HL-60/S4 treated with phorbol 12-myristate 13-acetate at 8.2 ng/mL for 4 days and 3 days (cell line): Measurements from ENCODE around the gene MYF6.

Experiments
- in situ Hi-C: fragments of 300-500 bp; cut with MboI; formaldehyde crosslinking; loops from 2 replicates; pipeline ENCODE4 v1.15.0; 2022; ENCODE audit warnings: low sequenced_read_pairs

MYF6 gene

GRCh38 chr12:80704420-80704819, 3.0 kb upstream of the MYF6 start:
- in situ Hi-C loops: no loop called here

GRCh38 chr12:80707830-80708258, 410 bp downstream of the MYF6 start:
- in situ Hi-C loops: no loop called here

DNA sequence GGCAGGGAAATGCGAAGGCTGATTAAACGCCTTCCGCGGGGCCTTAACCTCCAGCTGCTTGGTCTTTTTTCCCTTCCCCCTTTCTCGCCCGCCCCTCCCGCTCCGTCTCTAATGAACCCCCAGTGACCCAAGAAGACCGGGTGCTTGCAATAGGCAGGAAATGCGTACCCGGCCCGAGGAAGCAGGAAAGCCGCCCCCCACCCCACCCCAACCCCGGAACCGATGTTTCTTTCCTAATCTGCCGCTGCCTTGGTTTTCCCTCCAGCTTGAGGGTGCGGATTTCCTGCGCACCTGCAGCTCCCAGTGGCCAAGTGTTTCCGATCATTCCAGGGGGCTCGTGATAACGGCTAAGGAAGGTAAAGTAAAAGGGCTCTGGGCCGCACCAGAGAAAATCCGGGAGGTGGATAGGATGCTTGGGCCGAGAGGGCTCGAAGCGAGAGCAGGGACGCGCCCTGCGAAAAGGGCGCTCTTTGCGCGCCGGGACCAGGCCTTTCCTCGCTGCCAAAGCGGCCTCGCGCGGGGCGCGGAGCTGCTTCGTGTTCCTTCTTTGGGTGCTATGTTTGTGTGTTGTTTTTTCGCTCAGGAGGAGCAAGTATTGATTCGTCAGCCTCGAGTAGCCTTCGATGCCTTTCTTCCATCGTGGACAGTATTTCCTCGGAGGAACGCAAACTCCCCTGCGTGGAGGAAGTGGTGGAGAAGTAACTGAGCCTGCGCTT, 983 bp downstream of the MYF6 start:
- in situ Hi-C loops: no loop called here

- in situ Hi-C loops: no loop called here
Measured at GRCh38 chr12:80708975-80709328, 1.5 kb downstream of the MYF6 start.

- in situ Hi-C loops: no loop called here
Measured at GRCh38 chr12:80709811-80710726, 2.6 kb downstream of the MYF6 start.

GRCh38 chr12:80710727-80711449, 3.5 kb downstream of the MYF6 start:
- in situ Hi-C loops: no loop called here

GRCh38 chr12:80711866-80712265, 4.4 kb downstream of the MYF6 start:
- in situ Hi-C loops: no loop called here

GRCh38 chr12:80712866-80713265, 5.4 kb downstream of the MYF6 start:
- in situ Hi-C loops: no loop called here

DNA sequence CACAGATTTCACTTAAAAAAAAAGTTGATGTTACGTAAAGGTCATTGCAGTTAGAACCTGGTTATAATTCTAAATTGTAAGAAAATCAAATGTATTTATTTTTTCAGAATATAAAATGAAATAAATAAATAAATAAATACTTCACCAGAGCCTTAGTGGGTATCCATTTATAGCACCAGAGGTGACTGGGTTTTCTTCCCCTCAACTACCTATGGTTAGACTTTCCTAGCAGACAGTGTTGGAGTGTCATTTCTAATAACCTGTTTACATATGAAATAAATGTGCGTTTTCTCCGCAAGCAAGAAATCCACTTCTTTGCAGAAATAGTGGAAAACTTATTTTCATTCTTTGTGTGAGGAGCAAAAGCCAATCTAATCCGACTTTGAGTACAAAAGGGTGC, 6.0 kb downstream of the MYF6 start:
- in situ Hi-C loops: no loop called here

DNA sequence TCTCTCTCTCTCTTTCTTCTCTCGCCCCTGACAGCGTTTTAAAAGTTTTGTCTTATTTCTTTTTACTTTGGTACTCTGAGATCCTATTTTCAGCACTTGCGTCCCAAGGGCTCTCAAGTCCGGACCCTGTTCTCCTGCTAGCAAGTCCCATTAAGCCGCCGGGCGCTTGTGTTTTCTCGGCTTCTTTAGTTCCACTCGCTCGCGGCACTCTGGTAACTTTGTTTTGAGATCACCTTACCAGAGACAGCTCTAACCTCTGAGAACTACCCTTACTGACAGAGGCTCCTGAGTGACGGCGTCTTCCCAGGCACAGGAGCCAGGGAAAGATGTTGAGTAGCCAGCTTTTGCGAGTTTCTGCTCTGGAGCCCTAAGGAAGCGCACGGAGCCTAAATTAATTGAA, 6.6 kb downstream of the MYF6 start:
- in situ Hi-C loops: no loop called here

- in situ Hi-C loops: no loop called here
Measured at GRCh38 chr12:80714846-80715245, 7.4 kb downstream of the MYF6 start.

DNA sequence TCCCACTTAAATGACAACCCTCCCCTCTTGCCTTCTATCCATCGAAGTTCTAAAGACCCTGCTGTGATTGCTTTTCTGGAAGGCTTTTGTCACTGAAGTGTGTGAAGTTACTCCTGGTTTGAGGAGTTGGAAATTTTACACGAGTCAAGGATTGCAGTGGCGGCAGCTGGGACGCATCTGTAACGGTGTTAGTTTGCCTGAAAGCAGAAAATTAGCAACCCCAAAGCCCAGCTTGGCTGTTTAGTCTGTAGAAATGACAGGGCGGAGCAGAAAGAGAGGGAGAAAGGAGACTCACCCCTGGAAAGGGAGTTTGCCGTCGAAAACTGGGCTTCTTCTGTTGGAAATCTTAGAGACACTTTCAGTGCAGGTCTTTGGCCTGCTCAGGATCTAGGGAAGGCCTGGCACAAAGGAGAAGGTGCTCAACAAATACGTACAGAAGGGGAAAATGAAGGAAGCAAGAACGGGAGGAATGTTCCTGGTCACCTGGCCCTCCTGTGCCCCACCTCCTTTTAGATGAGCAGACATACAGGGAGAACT, 8.3 kb downstream of the MYF6 start:
- in situ Hi-C loops: no loop called here

DNA sequence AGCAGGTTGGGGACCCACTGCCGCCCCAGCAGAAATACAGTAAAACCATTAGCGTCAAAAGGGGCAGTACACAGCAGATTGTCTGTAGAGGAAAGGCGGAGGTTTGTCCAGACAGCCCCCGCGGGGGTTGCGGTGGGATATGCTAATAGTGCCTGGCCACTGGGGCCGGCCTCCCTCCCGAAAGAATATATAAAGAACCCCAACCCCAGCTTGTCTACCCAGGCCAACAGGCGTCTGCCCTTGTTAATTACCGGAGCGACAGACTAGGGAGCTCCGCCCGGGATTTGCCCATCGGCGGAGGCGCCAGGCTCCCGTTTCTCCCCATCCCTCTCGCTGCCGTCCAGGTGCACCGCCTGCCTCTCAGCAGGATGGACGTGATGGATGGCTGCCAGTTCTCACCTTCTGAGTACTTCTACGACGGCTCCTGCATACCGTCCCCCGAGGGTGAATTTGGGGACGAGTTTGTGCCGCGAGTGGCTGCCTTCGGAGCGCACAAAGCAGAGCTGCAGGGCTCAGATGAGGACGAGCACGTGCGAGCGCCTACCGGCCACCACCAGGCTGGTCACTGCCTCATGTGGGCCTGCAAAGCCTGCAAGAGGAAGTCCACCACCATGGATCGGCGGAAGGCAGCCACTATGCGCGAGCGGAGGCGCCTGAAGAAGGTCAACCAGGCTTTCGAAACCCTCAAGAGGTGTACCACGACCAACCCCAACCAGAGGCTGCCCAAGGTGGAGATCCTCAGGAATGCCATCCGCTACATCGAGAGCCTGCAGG, 9.4 kb downstream of the MYF6 start, which contains the start of gene MYF5:
MYF5 (plus strand) TSS at position 217 of the 774 bp plus-strand sequence; CDS start at position 369, 152 bp downstream.
- in situ Hi-C loops: no loop called here

- in situ Hi-C loops: no loop called here
Measured at GRCh38 chr12:80717856-80718255, 10.4 kb downstream of the MYF6 start.

DNA sequence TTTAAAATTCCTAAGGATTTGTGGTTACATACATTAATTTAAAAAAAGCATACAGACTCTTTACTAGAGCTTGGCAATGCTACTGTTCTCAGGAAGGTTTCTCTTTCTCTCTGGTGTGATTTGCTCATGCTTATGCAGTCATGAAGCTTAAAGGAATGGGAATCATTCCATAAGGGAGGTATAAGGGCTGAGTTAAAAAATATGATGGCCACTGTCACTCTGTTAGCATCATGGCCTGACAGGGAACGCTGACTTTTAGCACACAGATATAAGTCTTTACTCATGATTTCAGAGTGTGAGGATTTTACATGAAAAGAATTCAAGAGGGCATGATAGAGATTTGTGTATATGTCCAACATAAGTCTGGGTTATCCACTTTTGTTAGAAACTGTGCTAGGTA, 13.1 kb downstream of the MYF6 start:
- in situ Hi-C loops: no loop called here

GRCh38 chr12:80721326-80721725, 13.9 kb downstream of the MYF6 start:
- in situ Hi-C loops: no loop called here

GRCh38 chr12:80745851-80746505, 38.5 kb downstream of the MYF6 start:
- in situ Hi-C loops: no loop called here

DNA sequence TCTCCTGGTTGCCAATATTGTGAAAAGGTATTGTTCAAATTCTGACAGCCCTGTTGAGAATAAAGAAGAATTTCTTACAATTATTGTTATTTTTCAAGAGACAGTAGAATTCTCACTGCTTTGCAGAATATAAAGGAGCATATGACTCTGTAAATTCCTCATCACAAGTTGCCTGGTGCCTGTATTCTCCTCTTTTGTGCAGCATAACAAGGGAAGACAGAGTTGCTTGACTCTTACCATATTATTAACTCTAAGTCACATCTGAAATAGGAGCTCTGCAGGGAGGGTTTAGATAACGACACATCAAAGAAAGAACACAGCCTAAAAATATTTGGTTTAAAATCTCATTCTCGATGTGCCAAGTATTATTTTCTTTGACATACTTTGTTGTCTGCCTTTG, 40.4 kb downstream of the MYF6 start:
- in situ Hi-C loops: no loop called here

GRCh38 chr12:80749456-80749855, 42.0 kb downstream of the MYF6 start:
- in situ Hi-C loops: no loop called here

DNA sequence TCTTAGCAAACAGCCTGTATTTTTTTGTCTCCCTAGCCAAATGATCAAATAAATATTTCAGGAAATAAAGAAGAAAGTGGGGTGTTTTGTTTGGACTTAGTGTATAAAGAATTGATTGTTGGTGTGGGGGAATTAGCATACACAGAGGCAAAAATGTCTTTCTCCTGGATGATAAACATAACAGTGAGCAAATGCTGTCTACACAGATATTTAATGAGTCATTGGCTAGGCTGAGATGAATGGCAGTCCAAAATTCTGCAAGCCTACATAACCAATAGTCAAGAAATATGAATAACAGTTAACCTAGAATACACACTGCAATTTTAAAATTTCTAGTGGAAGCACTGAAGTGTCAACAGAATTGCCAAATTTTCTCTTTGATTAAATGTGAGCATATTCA, 45.0 kb downstream of the MYF6 start:
- in situ Hi-C loops: no loop called here
